ENCODE measurements around the gene SLC35G3.
"Not testable (repeated sequence)": the region's sequence is repeated elsewhere in the genome, so short reads cannot be mapped to it uniquely, and the experiment has no call there.

DNA sequence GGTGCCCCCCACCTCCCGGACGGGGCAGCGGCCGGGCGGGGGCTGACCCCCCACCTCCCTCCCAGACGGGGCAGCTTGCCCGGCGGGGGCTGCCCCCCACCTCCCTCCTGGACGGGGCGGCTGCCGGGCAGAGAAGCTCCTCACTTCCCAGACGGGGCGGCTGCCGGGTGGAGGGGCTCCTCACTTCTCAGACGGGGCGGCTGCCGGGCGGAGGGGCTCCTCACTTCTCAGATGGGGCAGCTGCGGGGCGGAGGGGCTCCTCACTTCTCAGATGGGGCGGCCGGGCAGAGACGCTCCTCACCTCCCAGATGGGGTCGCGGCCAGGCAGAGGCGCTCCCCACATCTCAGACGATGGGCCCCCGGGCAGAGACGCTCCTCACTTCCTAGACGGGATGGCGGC, 869 bp upstream of the SLC35G3 start:
- TF ChIP-seq, protein P1, sequence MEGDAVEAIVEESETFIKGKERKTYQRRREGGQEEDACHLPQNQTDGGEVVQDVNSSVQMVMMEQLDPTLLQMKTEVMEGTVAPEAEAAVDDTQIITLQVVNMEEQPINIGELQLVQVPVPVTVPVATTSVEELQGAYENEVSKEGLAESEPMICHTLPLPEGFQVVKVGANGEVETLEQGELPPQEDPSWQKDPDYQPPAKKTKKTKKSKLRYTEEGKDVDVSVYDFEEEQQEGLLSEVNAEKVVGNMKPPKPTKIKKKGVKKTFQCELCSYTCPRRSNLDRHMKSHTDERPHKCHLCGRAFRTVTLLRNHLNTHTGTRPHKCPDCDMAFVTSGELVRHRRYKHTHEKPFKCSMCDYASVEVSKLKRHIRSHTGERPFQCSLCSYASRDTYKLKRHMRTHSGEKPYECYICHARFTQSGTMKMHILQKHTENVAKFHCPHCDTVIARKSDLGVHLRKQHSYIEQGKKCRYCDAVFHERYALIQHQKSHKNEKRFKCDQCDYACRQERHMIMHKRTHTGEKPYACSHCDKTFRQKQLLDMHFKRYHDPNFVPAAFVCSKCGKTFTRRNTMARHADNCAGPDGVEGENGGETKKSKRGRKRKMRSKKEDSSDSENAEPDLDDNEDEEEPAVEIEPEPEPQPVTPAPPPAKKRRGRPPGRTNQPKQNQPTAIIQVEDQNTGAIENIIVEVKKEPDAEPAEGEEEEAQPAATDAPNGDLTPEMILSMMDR (conservative IDR thresholded peaks at IDR 0.05): not testable (repeated sequence)
- not testable (repeated sequence) for TF ChIP-seq EZH2 (IDR thresholded peaks at IDR 0.05; ENCODE audit: low read depth)

Measured in PC-9 (cell line).